Heart right ventricle (tissue), 16 donors: Measurements from ENCODE around the gene BTBD9. TPM values are rescaled to one million over a fixed set of nuclear protein-coding genes. Genes with fewer than 3 reads are reported as not detected.

ENCODE experiments used
- ATAC-seq, 8 donors: fragments of 200-7000 bp; cut with Tn5 transposase; one replicate each; pipeline ENCODE4 v1.9.1; 2020; ENCODE audit warnings: mild to moderate bottlenecking in 8 of 8, moderate library complexity in 8 of 8, moderate number of reproducible peaks in 1 of 8
- DNase-seq, 2 donors: peaks; one replicate each; pipeline ENCODE4 v3.0.0-alpha.2; 2020
- H3K27ac ChIP-seq, 10 donors: fragments of 200-600 bp; sonication (generic) in 2 of 10; one replicate each; pipeline versions ENCODE4 v1.5.0 to v1.8.0; 2020 to 2022; ENCODE audit warnings: mild to moderate bottlenecking in 3 of 10
- H3K27me3 ChIP-seq, 7 donors: fragments of 200-600 bp; one replicate each; pipeline ENCODE4 v1.8.0; 2021 to 2022; ENCODE audit warnings: mild to moderate bottlenecking in 2 of 7
- H3K36me3 ChIP-seq, 9 donors: fragments of 200-600 bp; sonication (generic) in 1 of 9; one replicate each; pipeline versions ENCODE4 v1.5.0 to v1.8.0; 2020 to 2022; ENCODE audit warnings: mild to moderate bottlenecking in 2 of 9
- H3K4me1 ChIP-seq, 9 donors: fragments of 200-600 bp; sonication (generic) in 1 of 9; one replicate each; pipeline versions ENCODE4 v1.5.0 to v1.8.0; 2020 to 2022; ENCODE audit warnings: mild to moderate bottlenecking in 4 of 9
- H3K4me3 ChIP-seq, 10 donors: fragments of 200-600 bp; sonication (generic) in 2 of 10; one replicate each; pipeline versions ENCODE4 v1.5.0 to v1.8.0; 2020 to 2022; ENCODE audit warnings: mild to moderate bottlenecking in 7 of 10, moderate library complexity in 2 of 10
- H3K9me3 ChIP-seq, 11 donors: fragments of 200-600 bp in 10 of 11; sonication (generic) in 2 of 11; one replicate each; pipeline versions ENCODE4 v1.5.0 to v1.8.0; 2013 to 2022; ENCODE audit warnings: mild to moderate bottlenecking in 2 of 11, control low read depth in 1 of 11, moderate library complexity in 1 of 11
- CTCF ChIP-seq, 9 donors: fragments of 200-600 bp; sonication (generic) in 2 of 9; IDR thresholded peaks; one replicate each; pipeline versions ENCODE4 v1.5.0 to v1.8.0; 2021 to 2022; ENCODE audit warnings: antibody characterized with exemption in 9 of 9, mild to moderate bottlenecking in 5 of 9, moderate library complexity in 1 of 9
- WGBS, 2 donors: extraction: QIAGEN DNeasy Blood & Tissue Kit; methylation state at CpG; one replicate each; pipeline ENCODE4 v1.1.7; 2013; ENCODE audit warnings: inconsistent platforms in 1 of 2; 5-methylcytosine and 5-hydroxymethylcytosine counted together
- intact Hi-C, 10 donors: fragments of 100-400 bp; cut with DNase I; formaldehyde crosslinking; loops; one replicate each; pipeline versions ENCODE4 v1.11.1 to v1.14.2; 2022
- polyA plus RNA-seq, 2 donors: library from polyadenylated mRNA; stranded (reverse); fragments of 200-250 nt; gene quantifications; one replicate each; pipeline ENCODE4 v1.2.3, GENCODE V29; 2013
- total RNA-seq, 10 donors: library from RNA; stranded (reverse); fragmentation: NEBNext Ultra II Directional in 3 of 10; extraction: Animal tissue kit (Norgen Biotek cat#: 25700) in 3 of 10; gene quantifications; one replicate each; pipeline versions ENCODE4 v1.2.1 to v1.2.4, GENCODE V29; 2021 to 2023
- donor health status: Arrhythmogenic right ventricular cardiomyopathy.
- donor health status: ischemic (EF 13 %, LVEDD 7.1; RV severe dilation, severe dysfunction).
- donor health status: healthy with polysubstance abuse.
- donor health status: DM: no; HTN: yes; CAD: no.
- donor health status: DM: no; HTN: no; CAD: no.
- donor health status: ischemic (EF 25% LVEDD 6.9; RV normal size, moderate dysfunction).
- donor health status: ischemic (EF 25% LVEDD 5.7; RV mildly dilated, moderate dysfunction).
- donor health status: healthy.
- donor health status: DM: yes; HTN: yes; CAD: no.
- donor health status: Ischemic cardiomyopathy.
- donor health status: ischemic (EF 35%, LVEDD 5.7; RV mildly dilated, moderate dysfunction).
- donor health status: nonischemic (EF 11% LVEDD 7.7; RV severe dilation, severe dysfunction).
- donor health status: DM: yes; HTN: yes; CAD: no.
- donor health status: PGD.
- donor health status: ischemic (EF 29% LVEDD 5.4; RV normal size, mild dysfunction).
- donor health status: nonischemic (EF 23%, LVEDD 6.1; RV moderate dilation, normal function).

Gene BTBD9
- total and polyA plus RNA-seq, 12 donors, result 4.2 to 27.7 (median 18.3) TPM

GRCh38 chr6:38307740-38308139 is 332.0 kb downstream of the BTBD9 start:
- Histone ChIP-seq H3K27me3 (no peaks in the 10 kb centered on the region), H3K4me3 (no peak overlapping the region), H3K9me3 (no peaks in the 10 kb centered on the region), H3K27ac (peak overlapping the region in 4 of 10 donors; percentile 3 to 50 (median 21)), H3K36me3 (no peaks in the 10 kb centered on the region), H3K4me1 (peaks cover 0 to 41% (median 21%) of the 10 kb centered on the region in 9 donors)
- no peak for DNase-seq
- TF ChIP-seq CTCF (IDR thresholded peaks at IDR 0.05), result no peak
- ATAC-seq, result peak in 1 of 8 donors; percentile 51
- intact Hi-C loops, result no loop called here

- no peaks in the 10 kb centered on the region for H3K27me3 ChIP-seq
- H3K36me3 ChIP-seq, result no peaks in the 10 kb centered on the region
- no peak for DNase-seq
- H3K9me3 ChIP-seq, result no peaks in the 10 kb centered on the region
- no peak overlapping the region for H3K4me3 ChIP-seq
- TF ChIP-seq CTCF (IDR thresholded peaks at IDR 0.05), result no peak
- peaks cover 0 to 41% (median 21%) of the 10 kb centered on the region in 9 donors for H3K4me1 ChIP-seq
- peak overlapping the region in 3 of 10 donors; percentile 3 to 50 (median 32) for H3K27ac ChIP-seq
- intact Hi-C loops, result no loop called here
- ATAC-seq, result peak in 3 of 8 donors; percentile 25 to 51 (median 50)
Observed at GRCh38 chr6:38306931-38307330, 332.8 kb downstream of the BTBD9 start.

- peak overlapping the region in 7 of 10 donors; percentile 3 to 55 (median 27) for H3K27ac ChIP-seq
- intact Hi-C loops, result no loop called here
- H3K9me3 ChIP-seq, result no peaks in the 10 kb centered on the region
- no peak overlapping the region for H3K4me3 ChIP-seq
- peak in 1 of 2 donors; percentile 3 for DNase-seq
- H3K27me3 ChIP-seq, result no peaks in the 10 kb centered on the region
- no peaks in the 10 kb centered on the region for H3K36me3 ChIP-seq
- H3K4me1 ChIP-seq, result peaks cover 0 to 41% (median 21%) of the 10 kb centered on the region in 9 donors
- WGBS, 2 donors, result 51 to 58% methylated on average over 4 of the region's 4 CpGs
- no peak for TF ChIP-seq CTCF (IDR thresholded peaks at IDR 0.05)
- peak in 6 of 8 donors; percentile 4 to 86 (median 48) for ATAC-seq
Observed at GRCh38 chr6:38305995-38306681, 333.6 kb downstream of the BTBD9 start.

- H3K4me1 ChIP-seq, result peaks cover 0 to 27% (median 17%) of the 10 kb centered on the region in 9 donors
- intact Hi-C loops, result no loop called here
- TF ChIP-seq CTCF (IDR thresholded peaks at IDR 0.05), result no peak
- no peaks in the 10 kb centered on the region for H3K27me3 ChIP-seq
- no peaks in the 10 kb centered on the region for H3K9me3 ChIP-seq
- ATAC-seq (no peak), DNase-seq (no peak)
- 72 to 78% methylated on average over 2 of the region's 2 CpGs for WGBS, 2 donors
- H3K4me3 ChIP-seq, result no peak overlapping the region
- H3K36me3 ChIP-seq, result no peaks in the 10 kb centered on the region
- no peak overlapping the region for H3K27ac ChIP-seq
Observed at GRCh38 chr6:38302838-38303237, 336.9 kb downstream of the BTBD9 start.
